Activated CD4-positive, alpha-beta T cell treated with anti-CD3 and anti-CD28 coated beads, Interleukin-2, amount 10 ng/mL, durations not matched to agents 7 days and 5 days (primary cell): Measurements from ENCODE around the gene TULP4. TPM values are rescaled to one million over a fixed set of nuclear protein-coding genes. Genes with fewer than 3 reads are reported as not detected.

Experiments used
- CTCF ChIA-PET: fragments of 350-600 bp; sonication (Branson Sonifier 250); formaldehyde crosslinking; loops from one replicate; lab custom pipeline; 2021; ENCODE audit warnings: antibody characterized with exemption; lab: Charles Lee
- POLR2A ChIA-PET: fragments of 350-600 bp; sonication (Branson Sonifier 250); formaldehyde crosslinking; loops from one replicate; lab custom pipeline; 2021; ENCODE audit warnings: antibody characterized with exemption; lab: Charles Lee
- DNase-seq: peaks from one replicate; pipeline ENCODE4 v3.0.0-alpha.2; 2020
- H3K27ac Mint-ChIP-seq: one replicate; pipeline ENCODE4 v1.8.0; 2021; ENCODE audit warnings: mild to moderate bottlenecking, moderate library complexity, mixed read lengths
- H3K27me3 Mint-ChIP-seq: one replicate; pipeline ENCODE4 v1.8.0; 2021; ENCODE audit warnings: mixed read lengths
- H3K36me3 Mint-ChIP-seq: one replicate; pipeline ENCODE4 v1.8.0; 2021; ENCODE audit warnings: low read depth, mixed read lengths
- H3K4me1 Mint-ChIP-seq: one replicate; pipeline ENCODE4 v1.8.0; 2021; ENCODE audit warnings: mixed read lengths
- H3K4me3 Mint-ChIP-seq: one replicate; pipeline ENCODE4 v1.8.0; 2021; ENCODE audit warnings: mild to moderate bottlenecking, moderate library complexity, mixed read lengths
- H3K9me3 Mint-ChIP-seq: one replicate; pipeline ENCODE4 v1.8.0; 2021; ENCODE audit warnings: mixed read lengths
- total RNA-seq, 2 experiments: library from RNA; stranded (reverse); gene quantifications; one replicate each; pipeline ENCODE4 v1.2.3, GENCODE V29; 2021

TULP4 gene
- total RNA-seq, 2 experiments from 2014 or later = 35.0 to 36.3 TPM

DNA sequence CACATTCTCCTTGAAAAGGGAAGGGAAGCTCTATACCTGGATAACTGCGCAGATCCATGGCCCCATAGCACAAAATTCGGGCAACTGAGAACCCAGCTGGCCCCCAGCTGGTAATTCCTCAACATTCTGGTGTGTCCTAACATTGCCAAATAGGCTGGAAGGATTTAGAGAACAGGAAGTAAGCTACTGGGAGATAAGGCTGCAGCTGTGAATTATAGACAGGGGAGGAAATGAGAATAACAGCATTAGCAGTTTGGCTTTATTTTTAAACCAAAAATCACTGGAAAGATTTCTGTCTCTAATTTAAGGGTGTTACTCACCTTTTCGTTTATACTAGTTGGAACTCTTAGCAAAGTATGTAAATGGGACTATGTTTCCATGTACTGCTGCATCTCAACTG, 97.2 kb downstream of the TULP4 start:
- POLR2A ChIA-PET = no interaction called here
- H3K4me1 Mint-ChIP-seq = no peaks in the 10 kb centered on the region
- H3K9me3 Mint-ChIP-seq = no peaks in the 10 kb centered on the region
- CTCF ChIA-PET = interaction anchor here (0.8 kb wide), 1 partner anchor 48 kb away, joined by 3 read pairs; no protein-coding TSS in a partner anchor
- no peak overlapping the region for H3K4me3 Mint-ChIP-seq
- H3K36me3 Mint-ChIP-seq = no peaks in the 10 kb centered on the region
- DNase-seq = no peak
- no peaks in the 10 kb centered on the region for H3K27me3 Mint-ChIP-seq
- H3K27ac Mint-ChIP-seq = no peak overlapping the region

DNA sequence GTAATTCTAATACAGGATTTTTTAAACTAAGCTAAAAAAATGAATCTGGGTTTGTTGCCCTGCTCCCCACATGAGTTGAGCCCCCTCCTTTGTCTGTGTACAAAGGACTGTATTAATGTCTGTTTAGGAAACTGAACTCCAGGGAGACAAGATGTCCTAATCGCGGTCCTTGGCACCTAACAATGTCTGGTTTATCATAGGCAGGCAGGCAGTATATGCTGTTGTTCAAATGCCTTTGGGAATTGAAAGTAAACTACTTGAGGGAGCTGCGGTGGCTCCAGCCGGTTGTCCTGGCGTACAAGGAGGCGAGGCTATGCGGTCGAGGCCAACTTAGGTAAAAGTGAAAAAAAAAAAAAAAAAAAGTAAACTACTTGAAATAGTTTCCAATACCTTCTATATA, 98.5 kb downstream of the TULP4 start:
- no peak for DNase-seq
- H3K4me3 Mint-ChIP-seq = no peak overlapping the region
- H3K27me3 Mint-ChIP-seq = no peaks in the 10 kb centered on the region
- ChIA-PET POLR2A (no interaction called here), CTCF (interaction anchor here (0.6 kb wide), 1 partner anchor 178 kb away, joined by 3 read pairs; no protein-coding TSS in a partner anchor)
- H3K9me3 Mint-ChIP-seq = no peaks in the 10 kb centered on the region
- H3K4me1 Mint-ChIP-seq = no peaks in the 10 kb centered on the region
- no peaks in the 10 kb centered on the region for H3K36me3 Mint-ChIP-seq
- no peak overlapping the region for H3K27ac Mint-ChIP-seq

DNA sequence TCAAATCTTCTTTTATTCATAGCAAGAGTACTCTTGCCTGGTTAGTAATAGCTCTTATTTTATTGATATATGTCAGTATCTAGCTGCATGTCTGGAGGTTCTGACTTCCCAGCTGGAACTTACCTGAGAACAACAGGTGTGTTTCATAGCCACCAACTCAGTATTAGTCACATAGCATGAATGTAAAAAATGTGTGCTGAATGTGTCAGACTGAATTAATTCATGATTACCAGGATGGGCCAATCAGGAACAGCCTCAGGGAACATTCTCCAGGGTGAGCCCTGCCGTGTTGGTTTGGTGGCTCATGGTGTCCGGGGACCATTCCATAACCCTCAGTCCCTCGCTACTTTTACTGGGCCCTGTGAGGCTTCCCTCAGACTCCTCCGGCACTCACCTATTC, 99.7 kb downstream of the TULP4 start:
- CTCF ChIA-PET = interaction anchor here (0.9 to 2.2 kb wide), 2 partner anchors 10 to 11 kb away, joined by 3 to 7 read pairs; no protein-coding TSS in a partner anchor
- Mint-ChIP-seq H3K4me1 (no peaks in the 10 kb centered on the region), H3K9me3 (no peaks in the 10 kb centered on the region), H3K36me3 (no peaks in the 10 kb centered on the region), H3K27me3 (no peaks in the 10 kb centered on the region), H3K4me3 (no peak overlapping the region), H3K27ac (no peak overlapping the region)
- DNase-seq = no peak
- POLR2A ChIA-PET = no interaction called here

DNA sequence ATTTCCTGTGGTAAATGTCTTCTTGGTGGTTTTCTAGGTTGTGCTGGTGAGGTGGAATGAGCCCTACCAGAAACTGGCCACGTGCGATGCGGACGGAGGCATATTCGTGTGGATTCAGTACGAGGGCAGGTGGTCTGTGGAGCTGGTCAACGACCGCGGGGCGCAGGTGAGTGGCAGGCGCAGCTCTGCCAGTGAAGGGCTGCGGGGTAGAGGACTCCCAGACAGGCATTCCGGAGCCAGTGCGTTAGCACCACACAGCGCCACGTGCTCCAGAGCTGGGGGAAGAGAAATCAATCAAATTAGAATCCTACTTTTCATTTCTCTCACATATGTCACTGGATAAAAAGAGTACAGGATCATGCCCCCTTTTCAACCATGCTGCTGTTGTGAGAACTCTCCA, 100.8 kb downstream of the TULP4 start:
- CTCF ChIA-PET = interaction anchor here (2.2 kb wide), 1 partner anchor 11 kb away, joined by 7 read pairs; no protein-coding TSS in a partner anchor
- no peaks in the 10 kb centered on the region for H3K9me3 Mint-ChIP-seq
- no peak overlapping the region for H3K27ac Mint-ChIP-seq
- no peak for DNase-seq
- H3K4me3 Mint-ChIP-seq = no peak overlapping the region
- no peaks in the 10 kb centered on the region for H3K36me3 Mint-ChIP-seq
- H3K27me3 Mint-ChIP-seq = no peaks in the 10 kb centered on the region
- POLR2A ChIA-PET = no interaction called here
- H3K4me1 Mint-ChIP-seq = no peaks in the 10 kb centered on the region

DNA sequence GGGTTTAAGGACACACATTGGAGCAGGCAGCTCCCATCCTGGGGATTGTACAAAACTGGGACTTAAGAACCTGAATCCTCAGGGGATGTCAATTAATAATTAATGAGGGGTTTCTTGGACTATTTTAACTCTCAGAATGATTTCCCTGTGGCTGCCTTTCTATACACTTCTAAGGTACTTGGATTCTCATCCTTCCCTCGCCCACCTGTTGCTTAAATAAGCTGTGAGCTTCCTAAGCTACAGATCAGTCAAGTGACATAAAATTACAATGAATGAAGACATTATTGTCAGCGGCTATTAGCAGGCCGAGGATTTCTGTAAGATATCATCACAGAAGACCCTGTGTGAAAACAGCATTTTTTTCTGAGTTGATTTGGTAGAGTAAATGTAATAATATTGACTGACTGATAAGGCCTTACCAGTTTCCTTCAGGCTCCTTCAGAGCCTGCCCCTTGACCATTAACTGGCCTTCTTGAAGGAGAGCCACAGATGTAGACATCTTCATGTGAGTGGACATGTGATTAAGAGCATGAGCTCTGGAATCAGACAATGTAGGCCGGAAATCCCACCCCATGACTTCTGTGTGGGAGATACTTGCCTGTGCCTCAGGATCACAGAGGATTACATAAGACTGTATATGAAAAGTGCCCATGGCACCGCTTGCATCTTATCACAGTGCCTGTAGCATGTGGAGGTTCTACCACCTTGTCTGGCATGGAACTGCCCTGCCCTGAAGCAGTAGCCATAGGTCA, 101.7 kb downstream of the TULP4 start:
- Mint-ChIP-seq H3K9me3 (peaks cover under 1% of the 10 kb centered on the region), H3K27ac (no peak overlapping the region), H3K4me3 (no peak overlapping the region), H3K27me3 (no peaks in the 10 kb centered on the region), H3K4me1 (no peaks in the 10 kb centered on the region), H3K36me3 (no peaks in the 10 kb centered on the region)
- CTCF ChIA-PET = interaction anchor here (2.2 kb wide), 1 partner anchor 12 kb away, joined by 7 read pairs; no protein-coding TSS in a partner anchor
- DNase-seq = no peak
- POLR2A ChIA-PET = no interaction called here

DNA sequence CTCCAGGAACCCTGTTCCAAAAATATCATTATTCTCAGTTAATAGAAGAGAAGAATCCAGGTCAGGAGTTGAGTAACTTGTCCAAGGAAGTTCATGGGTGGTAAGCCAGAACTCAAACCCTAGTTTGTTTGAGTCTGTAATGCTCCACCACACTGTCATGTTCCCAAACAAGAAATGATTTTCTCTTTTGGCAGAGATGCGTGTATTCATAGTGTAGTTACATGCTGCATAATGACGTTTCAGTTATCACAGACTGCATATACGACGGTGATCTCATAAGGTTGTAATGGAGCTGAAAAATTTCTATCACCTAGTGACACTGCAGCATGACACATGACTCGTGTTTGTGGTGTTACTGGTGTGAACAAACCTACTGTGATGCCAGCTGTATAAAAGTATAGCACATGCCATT, 102.6 kb downstream of the TULP4 start:
- H3K4me3 Mint-ChIP-seq = no peak overlapping the region
- no peaks in the 10 kb centered on the region for H3K27me3 Mint-ChIP-seq
- H3K27ac Mint-ChIP-seq = no peak overlapping the region
- H3K4me1 Mint-ChIP-seq = no peaks in the 10 kb centered on the region
- no peaks in the 10 kb centered on the region for H3K36me3 Mint-ChIP-seq
- ChIA-PET CTCF (interaction anchor here (0.6 kb wide), 2 partner anchors 149 to 334 kb away, joined by 3 read pairs; no protein-coding TSS in a partner anchor), POLR2A (no interaction called here)
- DNase-seq = no peak
- H3K9me3 Mint-ChIP-seq = peaks cover 6% of the 10 kb centered on the region

DNA sequence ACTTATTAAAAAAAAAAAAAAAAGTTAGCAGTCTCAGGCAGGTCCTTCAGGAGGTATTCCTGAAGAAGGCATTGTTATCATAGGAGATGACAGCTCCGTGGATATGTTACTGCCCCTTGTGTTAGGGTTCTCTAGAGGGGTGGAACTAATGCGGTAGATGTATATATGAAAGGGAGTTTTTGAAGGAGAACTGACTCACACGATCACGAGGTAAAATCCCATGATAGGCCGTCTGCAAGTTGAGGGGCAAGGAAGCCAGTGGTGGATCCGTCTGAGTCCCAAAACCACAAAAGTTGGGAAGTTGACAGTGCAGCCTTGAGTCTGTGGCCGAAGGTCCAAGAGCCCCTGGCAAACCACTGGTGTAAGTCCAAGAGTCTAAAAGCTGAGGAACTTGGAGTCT, 103.4 kb downstream of the TULP4 start:
- ChIA-PET POLR2A (no interaction called here), CTCF (interaction anchor here (0.6 kb wide), 1 partner anchor 335 kb away, joined by 3 read pairs; no protein-coding TSS in a partner anchor)
- no peak overlapping the region for H3K27ac Mint-ChIP-seq
- no peak for DNase-seq
- H3K4me3 Mint-ChIP-seq = no peak overlapping the region
- H3K27me3 Mint-ChIP-seq = no peaks in the 10 kb centered on the region
- no peaks in the 10 kb centered on the region for H3K36me3 Mint-ChIP-seq
- H3K9me3 Mint-ChIP-seq = peaks cover 6% of the 10 kb centered on the region
- no peaks in the 10 kb centered on the region for H3K4me1 Mint-ChIP-seq

DNA sequence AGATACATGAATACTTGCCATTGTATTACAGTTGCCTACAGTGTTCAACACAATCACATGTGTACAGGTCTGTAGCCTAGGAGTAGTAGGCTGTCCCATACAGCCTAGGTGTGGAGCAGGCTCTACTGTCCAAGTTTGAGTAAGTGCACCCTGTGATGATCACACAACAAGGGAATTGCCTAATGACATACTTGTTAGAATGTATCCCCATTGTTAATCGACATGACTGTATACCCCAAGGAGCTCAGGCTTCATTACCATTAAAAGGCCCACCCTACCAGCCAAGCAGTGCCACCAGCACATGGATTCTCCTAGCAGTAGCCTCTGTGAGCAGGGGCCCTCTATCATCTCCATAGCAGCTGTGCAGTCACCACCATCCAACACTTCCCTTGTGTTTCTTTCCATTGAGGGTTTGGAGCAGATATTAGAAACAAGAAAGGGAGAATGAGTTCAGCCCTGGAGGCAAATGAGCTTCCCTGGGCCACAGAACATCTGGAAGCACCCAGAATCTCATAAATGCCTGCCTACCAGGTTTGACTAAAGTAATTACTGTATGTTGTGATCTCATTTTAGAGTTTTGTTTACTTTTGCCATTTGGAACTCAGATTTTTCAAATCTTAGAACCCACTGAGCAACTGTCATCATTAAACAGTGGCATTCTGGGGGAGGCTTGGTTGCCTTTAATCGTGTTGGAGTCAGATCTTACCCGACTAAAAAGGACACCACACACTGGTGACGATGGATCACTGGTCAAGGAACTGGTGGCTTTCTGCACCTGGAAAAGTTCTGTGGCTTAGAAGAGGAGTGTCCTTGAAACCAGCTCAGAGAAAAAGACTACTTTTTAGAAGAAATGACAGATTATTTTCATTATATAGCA, 104.9 kb downstream of the TULP4 start:
- Mint-ChIP-seq H3K27me3 (no peaks in the 10 kb centered on the region), H3K27ac (no peak overlapping the region), H3K4me3 (no peak overlapping the region), H3K36me3 (no peaks in the 10 kb centered on the region), H3K4me1 (no peaks in the 10 kb centered on the region), H3K9me3 (peaks cover 6% of the 10 kb centered on the region)
- POLR2A ChIA-PET = no interaction called here
- DNase-seq = no peak
- CTCF ChIA-PET = interaction anchor here (1.5 to 1.8 kb wide), 2 partner anchors 8 to 29 kb away, joined by 4 to 6 read pairs; no protein-coding TSS in a partner anchor

DNA sequence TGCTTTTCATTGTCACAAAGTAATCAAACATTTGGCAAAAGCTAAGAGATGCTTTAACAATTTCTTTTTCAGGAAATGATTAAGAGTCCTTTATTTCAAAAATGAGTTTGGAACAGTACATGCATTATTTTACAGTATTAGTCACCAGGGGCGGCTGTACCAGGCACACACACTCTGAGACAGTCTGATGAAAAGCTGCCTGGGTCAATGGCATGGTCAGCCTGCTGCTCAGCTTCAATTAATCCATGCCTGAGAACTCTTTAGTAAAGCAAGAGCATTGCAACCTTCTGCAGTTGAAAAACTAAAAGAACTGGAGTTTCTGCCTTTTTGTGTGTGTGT, 105.5 kb downstream of the TULP4 start:
- H3K36me3 Mint-ChIP-seq = no peaks in the 10 kb centered on the region
- no peak overlapping the region for H3K4me3 Mint-ChIP-seq
- peaks cover 6% of the 10 kb centered on the region for H3K9me3 Mint-ChIP-seq
- no peak for DNase-seq
- no peaks in the 10 kb centered on the region for H3K27me3 Mint-ChIP-seq
- CTCF ChIA-PET = interaction anchor here (0.6 to 1.8 kb wide), 3 partner anchors 8 to 536 kb away, joined by 3 to 6 read pairs (median 4); no protein-coding TSS in a partner anchor
- no peak overlapping the region for H3K27ac Mint-ChIP-seq
- no peaks in the 10 kb centered on the region for H3K4me1 Mint-ChIP-seq
- POLR2A ChIA-PET = no interaction called here

DNA sequence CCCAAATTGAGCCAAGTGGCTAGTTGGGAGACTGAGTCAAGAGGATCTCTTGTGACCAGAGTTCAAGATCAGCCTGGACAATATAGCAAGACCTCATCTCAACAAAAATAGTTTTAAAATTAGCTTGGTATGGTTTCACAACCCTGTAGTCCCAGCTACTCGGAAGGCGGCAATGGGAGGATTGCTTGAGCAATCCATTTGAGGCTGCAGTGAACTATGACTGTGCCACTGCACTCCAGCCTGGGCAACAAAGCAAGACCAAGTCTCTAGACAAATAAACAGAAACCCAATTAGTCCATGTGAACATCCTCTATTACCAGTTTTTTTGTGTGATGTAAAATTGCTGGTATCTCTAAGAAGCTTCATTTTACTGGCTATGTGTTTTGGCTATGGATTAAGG, 106.2 kb downstream of the TULP4 start:
- Mint-ChIP-seq H3K9me3 (peaks cover 6% of the 10 kb centered on the region), H3K4me1 (no peaks in the 10 kb centered on the region), H3K36me3 (no peaks in the 10 kb centered on the region), H3K27me3 (no peaks in the 10 kb centered on the region), H3K4me3 (no peak overlapping the region), H3K27ac (no peak overlapping the region)
- POLR2A ChIA-PET = no interaction called here
- DNase-seq = no peak
- CTCF ChIA-PET = interaction anchor here (1.1 to 1.8 kb wide), 2 partner anchors 31 to 51 kb away, joined by 3 to 4 read pairs; no protein-coding TSS in a partner anchor

DNA sequence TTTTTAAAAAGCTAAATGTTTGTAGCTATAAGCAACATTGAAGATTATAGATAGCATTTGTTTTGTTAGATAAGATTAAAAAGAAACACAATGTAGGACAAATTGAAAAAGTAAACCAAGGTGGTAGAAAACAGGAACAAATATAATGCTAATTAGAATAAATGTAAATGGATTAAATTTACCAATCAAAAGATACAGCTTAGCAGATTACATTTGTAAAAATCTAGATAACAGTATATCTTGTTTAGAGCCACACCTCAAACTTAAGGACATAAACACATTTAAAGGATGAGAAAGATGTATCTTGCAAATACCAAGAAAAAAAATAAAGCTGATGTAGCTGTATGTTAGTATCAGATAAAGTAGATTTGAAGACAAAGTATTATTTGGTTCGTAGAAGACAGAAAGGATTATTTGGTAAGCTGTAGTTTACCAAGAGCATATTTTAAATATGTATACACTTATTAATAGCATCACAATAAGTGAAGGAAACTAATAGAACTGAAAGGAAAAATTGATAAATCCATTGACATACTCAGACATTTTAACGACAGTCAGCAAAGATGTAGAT, 107.2 kb downstream of the TULP4 start:
- Mint-ChIP-seq H3K36me3 (no peaks in the 10 kb centered on the region), H3K9me3 (peaks cover 6% of the 10 kb centered on the region), H3K4me3 (no peak overlapping the region), H3K27me3 (no peaks in the 10 kb centered on the region), H3K27ac (no peak overlapping the region), H3K4me1 (no peaks in the 10 kb centered on the region)
- ChIA-PET CTCF (interaction anchor here (1.1 to 1.8 kb wide), 3 partner anchors 32 to 133 kb away, joined by 3 to 4 read pairs (median 3); no protein-coding TSS in a partner anchor), POLR2A (no interaction called here)
- no peak for DNase-seq

DNA sequence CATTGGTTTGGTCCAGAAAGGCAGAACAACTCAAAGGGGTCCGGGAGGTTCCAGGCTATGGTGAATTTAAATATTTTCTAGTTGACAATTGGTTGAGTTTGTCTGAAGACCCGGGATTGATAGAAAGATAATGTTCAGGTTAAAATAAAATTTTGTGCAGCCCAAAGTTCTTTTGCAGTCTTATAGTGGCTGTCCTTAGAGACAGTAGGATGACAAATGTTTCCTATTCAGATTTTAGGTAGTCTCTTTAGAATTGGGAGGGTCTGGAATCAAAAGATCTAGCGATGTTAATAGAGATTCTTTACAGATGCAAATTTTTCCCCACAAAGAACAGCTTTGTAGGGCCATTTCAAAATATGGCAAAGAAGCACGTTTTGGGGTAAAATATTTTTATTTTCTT, 109.1 kb downstream of the TULP4 start:
- no peak for DNase-seq
- ChIA-PET POLR2A (no interaction called here), CTCF (no interaction called here)
- Mint-ChIP-seq H3K4me3 (no peak overlapping the region), H3K27me3 (no peaks in the 10 kb centered on the region), H3K9me3 (peaks cover 8% of the 10 kb centered on the region), H3K27ac (no peak overlapping the region), H3K4me1 (no peaks in the 10 kb centered on the region), H3K36me3 (no peaks in the 10 kb centered on the region)
